ENCODE data around the gene SLC16A2. TPM values are rescaled to one million over a fixed set of nuclear protein-coding genes. Genes with fewer than 3 reads are reported as not detected.

The SLC16A2 gene
- total RNA-seq, 1 donor from 2014 or later: 8.1 TPM

- Histone ChIP-seq H3K36me3 (no peaks in the 10 kb centered on the region), H3K4me3 (no peak overlapping the region), H3K4me1 (no peaks in the 10 kb centered on the region), H3K27ac (no peak overlapping the region), H3K9me3 (no peaks in the 10 kb centered on the region), H3K27me3 (no peaks in the 10 kb centered on the region)
- TF ChIP-seq CTCF (IDR thresholded peaks at IDR 0.05): no peak
- intact Hi-C loops (cut with DNase I): no loop called here
- ATAC-seq: no peak
- no peak for DNase-seq
These were observed 72.5 kb downstream of the SLC16A2 start for GRCh38 chrX:74493806-74494205.

- DNase-seq: no peak
- H3K9me3 ChIP-seq: no peaks in the 10 kb centered on the region
- ATAC-seq: no peak
- no peak overlapping the region for H3K27ac ChIP-seq
- H3K36me3 ChIP-seq: no peaks in the 10 kb centered on the region
- no peaks in the 10 kb centered on the region for H3K4me1 ChIP-seq
- no peaks in the 10 kb centered on the region for H3K27me3 ChIP-seq
- H3K4me3 ChIP-seq: no peak overlapping the region
- intact Hi-C loops (cut with DNase I): no loop called here
- TF ChIP-seq CTCF (IDR thresholded peaks at IDR 0.05): no peak
These were observed 77.6 kb downstream of the SLC16A2 start for GRCh38 chrX:74498924-74499323.

DNA sequence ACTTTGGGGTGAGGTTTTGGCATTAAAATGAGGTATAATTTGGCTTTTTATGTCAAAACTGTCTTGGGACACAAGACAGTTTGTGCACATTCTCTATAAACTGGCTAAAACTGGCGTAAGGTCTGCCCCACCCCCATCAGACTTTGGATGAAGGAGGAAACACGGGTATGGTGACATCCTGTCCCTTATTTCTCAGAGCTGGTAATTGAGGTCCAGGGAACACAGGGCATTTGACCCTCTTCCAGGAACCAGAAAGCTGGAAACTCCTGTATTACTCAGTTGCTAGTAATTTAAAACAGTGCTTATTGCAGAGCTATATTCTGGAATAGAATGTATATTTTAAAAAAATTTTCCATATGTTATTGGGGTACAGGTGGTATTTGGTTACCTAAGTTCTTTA, 78.8 kb downstream of the SLC16A2 start:
- no peak overlapping the region for H3K27ac ChIP-seq
- DNase-seq (no peak), ATAC-seq (no peak)
- no peaks in the 10 kb centered on the region for H3K4me1 ChIP-seq
- no peaks in the 10 kb centered on the region for H3K36me3 ChIP-seq
- no peak overlapping the region for H3K4me3 ChIP-seq
- H3K9me3 ChIP-seq: no peaks in the 10 kb centered on the region
- H3K27me3 ChIP-seq: no peaks in the 10 kb centered on the region
- no peak for TF ChIP-seq CTCF (IDR thresholded peaks at IDR 0.05)
- intact Hi-C loops (cut with DNase I): no loop called here

DNA sequence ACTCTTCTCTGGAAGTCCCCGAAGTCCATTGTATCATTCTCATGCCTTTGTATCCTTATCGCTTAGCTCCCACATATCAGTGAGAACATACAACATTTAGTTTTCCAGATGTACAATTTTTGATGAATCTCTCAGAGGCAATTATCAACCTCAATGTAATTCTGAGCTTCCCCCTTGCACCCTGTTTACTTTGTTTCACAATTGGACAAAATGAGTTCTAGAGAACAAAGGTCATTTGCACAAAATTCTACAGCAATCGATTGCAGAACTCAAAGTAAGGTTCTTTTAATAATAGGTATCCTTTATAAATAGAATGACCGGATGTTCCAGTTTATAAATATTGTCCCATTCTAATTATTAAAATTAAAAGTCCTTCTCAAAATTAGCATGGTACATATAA, 79.3 kb downstream of the SLC16A2 start:
- no peak overlapping the region for H3K4me3 ChIP-seq
- intact Hi-C loops (cut with DNase I): no loop called here
- H3K36me3 ChIP-seq: no peaks in the 10 kb centered on the region
- no peaks in the 10 kb centered on the region for H3K9me3 ChIP-seq
- no peaks in the 10 kb centered on the region for H3K27me3 ChIP-seq
- DNase-seq (no peak), ATAC-seq (no peak)
- H3K27ac ChIP-seq: no peak overlapping the region
- no peak for TF ChIP-seq CTCF (IDR thresholded peaks at IDR 0.05)
- no peaks in the 10 kb centered on the region for H3K4me1 ChIP-seq

- no peak overlapping the region for H3K4me3 ChIP-seq
- DNase-seq (no peak), ATAC-seq (no peak)
- no peaks in the 10 kb centered on the region for H3K9me3 ChIP-seq
- no peaks in the 10 kb centered on the region for H3K4me1 ChIP-seq
- H3K27me3 ChIP-seq: no peaks in the 10 kb centered on the region
- no peak overlapping the region for H3K27ac ChIP-seq
- no peaks in the 10 kb centered on the region for H3K36me3 ChIP-seq
- intact Hi-C loops (cut with DNase I): no loop called here
- TF ChIP-seq CTCF (IDR thresholded peaks at IDR 0.05): no peak
These were observed 84.1 kb downstream of the SLC16A2 start for GRCh38 chrX:74505437-74505836.
